NCI-H2081 treated with DMSO at 0.1 percent for 48 hours (cell line): ENCODE results near the gene PPP1R2C.

Experiments used
- DNase-seq: peaks from one replicate; lab custom pipeline; 2025; lab: John Stamatoyannopoulos, UW

PPP1R2C gene

GRCh38 chrX:42778096-42778495, at the start of gene PPP1R2C:
Gene PPP1R2C (minus strand): TSS chrX:42778163. CDS start chrX:42778079, 84 bp downstream.
- no peak for DNase-seq

DNA sequence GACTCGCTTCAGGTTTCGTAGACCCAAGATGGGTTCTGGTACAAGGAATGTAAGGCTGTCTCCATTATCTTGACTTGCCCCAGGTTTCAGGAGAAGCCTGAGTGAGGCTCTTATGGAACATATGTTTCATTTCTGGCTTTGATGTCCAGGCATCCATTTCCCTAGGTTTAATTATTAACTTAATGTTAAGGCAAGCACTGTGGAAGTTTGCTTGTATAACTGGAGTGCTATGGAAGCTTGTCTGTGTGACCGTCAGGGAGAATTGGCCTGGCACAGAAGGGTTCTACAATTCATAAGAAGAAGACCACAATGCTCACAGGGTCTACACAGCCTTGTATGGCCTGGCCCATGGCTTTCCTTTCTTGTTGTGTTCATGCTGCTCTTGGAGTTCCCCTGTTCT, 47.2 kb upstream of the PPP1R2C start:
- DNase-seq = no peak

GRCh38 chrX:42824541-42824940, 46.6 kb upstream of the PPP1R2C start:
- DNase-seq = no peak

DNA sequence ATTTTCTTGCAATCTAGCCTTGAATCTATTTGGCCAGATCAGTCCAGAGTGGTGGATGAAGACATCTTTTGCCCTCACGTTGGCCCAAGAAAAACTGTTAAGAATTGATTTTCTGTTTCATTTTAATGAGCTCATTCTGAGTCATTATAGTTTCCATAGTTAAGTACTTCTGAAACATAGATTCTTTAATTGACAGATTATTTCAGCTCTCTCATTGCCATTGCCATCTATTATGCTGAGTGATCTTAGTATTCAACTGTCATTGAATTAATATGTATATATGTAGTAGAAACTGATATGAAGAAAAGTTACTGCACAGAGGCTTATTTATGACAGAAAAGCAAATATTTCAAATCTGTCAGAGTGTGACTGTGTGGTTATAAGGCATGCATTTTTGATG, 45.5 kb upstream of the PPP1R2C start:
- no peak for DNase-seq

DNA sequence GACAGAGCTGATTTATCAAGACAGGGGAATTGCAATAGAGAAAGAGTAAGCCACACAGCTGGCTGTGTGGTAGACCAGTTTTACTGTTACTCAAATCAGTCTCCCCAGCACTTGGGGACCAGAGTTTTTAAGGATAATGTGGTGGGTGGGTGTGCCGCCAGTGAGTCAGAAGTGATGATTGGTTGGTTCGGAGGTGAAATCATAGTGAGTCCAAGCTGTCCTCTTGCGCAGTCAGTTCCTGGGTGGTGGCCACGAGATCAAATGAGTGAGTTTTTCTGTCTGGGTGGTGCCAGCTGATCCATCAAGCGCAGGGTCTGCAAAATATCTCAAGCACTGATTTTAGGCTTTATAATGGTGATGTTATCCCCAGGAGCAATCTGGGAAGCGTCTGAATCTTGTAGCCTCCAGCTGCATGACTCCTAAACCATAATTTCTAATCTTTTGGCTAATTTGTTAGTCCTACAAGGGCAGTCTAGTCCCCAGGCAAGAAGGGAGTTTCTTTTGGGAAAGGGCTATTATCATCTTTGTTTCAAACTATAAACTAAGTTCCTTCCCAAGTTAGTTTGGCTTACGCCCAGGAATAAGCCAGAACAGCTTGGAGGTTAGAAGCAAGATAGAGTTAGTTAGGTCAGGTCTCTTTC, 44.0 kb upstream of the PPP1R2C start:
- no peak for DNase-seq

DNA sequence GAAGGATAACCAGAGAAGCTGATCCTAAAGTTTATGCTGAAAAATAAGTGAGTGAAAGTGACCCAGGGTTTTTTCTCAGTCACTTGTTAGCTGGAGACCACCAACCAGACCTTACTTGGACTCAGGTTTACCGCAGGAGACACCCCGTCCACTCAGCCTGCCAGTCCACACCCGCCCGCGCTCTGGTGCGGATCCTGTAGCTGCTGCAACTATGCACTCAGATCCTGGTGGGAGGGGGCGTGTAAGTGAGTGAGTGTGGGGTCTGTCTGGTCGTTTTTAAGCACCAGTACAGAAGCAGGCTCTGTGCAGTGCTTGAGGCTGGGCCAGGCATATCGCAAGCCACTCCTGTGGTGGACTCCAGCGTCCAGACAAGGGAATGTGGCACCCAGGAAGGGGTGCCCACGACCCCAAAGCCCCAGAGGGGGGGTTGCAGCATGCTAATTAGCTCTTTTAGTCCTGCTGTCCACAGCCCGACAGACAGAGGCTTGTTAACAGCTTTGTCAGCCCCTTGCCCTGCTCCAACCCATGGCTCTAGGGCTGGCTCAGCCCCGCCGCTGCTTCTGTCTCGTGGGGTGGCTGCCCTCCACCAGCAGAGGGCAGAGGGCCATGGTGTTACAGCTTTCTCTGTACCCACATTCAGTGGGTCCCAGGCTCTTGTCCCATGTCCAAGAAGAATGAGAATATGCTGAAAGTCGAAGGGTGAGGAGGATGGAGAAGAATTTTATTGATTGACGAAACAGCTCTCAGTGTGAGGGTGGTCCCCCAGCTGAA, 40.4 kb upstream of the PPP1R2C start:
- no peak for DNase-seq

- DNase-seq = no peak
Measured at GRCh38 chrX:42809569-42809968, 31.6 kb upstream of the PPP1R2C start.

- DNase-seq = no peak
Measured at GRCh38 chrX:42807393-42807792, 29.4 kb upstream of the PPP1R2C start.

- no peak for DNase-seq
Measured at GRCh38 chrX:42804524-42804923, 26.6 kb upstream of the PPP1R2C start.

- no peak for DNase-seq
Measured at GRCh38 chrX:42803320-42803719, 25.4 kb upstream of the PPP1R2C start.

GRCh38 chrX:42797651-42798269, 19.8 kb upstream of the PPP1R2C start:
- DNase-seq = no peak

GRCh38 chrX:42783451-42783850, 5.5 kb upstream of the PPP1R2C start:
- DNase-seq = no peak

- no peak for DNase-seq
Measured at GRCh38 chrX:42776195-42776594, 1.8 kb downstream of the PPP1R2C start.

- no peak for DNase-seq
Measured at GRCh38 chrX:42772874-42773273, 5.1 kb downstream of the PPP1R2C start.

GRCh38 chrX:42771506-42772335, 6.2 kb downstream of the PPP1R2C start:
- no peak for DNase-seq

DNA sequence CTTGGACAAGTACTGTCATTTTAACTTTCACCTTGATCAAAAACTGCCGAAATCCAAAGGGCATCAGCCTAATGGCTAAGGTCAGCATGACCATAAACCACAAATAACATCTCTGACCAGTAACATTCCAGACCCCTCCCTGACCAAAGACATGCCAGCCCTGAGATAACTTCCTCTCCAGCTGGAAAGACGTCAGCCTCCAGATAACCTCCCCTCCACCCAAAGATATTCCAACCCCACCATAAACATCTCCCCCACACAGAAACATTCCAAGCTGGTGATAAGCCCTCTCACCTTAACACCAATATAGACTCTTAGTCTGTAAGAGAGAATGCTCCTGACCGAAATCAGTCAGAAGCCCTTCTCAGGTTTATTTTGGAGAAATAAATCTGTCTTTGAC, 7.4 kb downstream of the PPP1R2C start:
- no peak for DNase-seq

DNA sequence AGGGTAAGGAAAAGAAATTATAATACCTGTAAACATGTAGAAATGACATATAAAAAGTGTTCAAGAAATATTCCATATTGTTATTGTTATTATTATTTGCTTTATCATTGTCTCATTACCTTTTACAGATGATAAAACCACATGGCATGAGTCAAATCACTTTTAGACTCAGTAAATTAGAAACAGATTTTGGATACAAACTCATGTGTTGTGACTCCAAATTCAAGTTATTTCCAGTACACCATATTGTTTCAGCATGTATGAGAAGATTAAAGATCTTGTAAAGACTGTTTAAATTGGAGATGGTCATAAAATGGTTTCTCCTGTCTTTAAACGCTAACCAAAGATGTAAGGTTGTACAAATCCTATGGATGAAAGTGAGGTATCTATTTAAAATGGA, 18.1 kb downstream of the PPP1R2C start:
- no peak for DNase-seq

DNA sequence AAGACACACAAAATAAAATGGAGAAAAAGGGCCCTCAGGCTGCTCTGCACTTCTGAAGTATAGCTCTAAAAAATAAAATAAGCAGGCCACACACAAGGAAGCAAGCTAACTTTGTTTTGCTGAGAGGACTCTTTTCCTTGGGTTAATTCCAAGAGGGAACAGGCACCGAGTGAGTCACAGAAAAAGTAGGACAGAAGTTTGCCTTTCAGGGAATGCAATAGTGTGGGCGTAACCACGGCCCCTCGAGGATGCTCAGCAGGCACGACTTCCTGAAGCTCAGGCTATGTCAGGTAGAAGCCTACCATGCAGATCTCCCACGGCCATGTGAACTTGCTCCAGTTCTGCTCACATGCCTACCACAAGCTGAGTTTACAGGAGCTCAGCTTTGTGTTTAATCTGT, 22.1 kb downstream of the PPP1R2C start:
- no peak for DNase-seq

DNA sequence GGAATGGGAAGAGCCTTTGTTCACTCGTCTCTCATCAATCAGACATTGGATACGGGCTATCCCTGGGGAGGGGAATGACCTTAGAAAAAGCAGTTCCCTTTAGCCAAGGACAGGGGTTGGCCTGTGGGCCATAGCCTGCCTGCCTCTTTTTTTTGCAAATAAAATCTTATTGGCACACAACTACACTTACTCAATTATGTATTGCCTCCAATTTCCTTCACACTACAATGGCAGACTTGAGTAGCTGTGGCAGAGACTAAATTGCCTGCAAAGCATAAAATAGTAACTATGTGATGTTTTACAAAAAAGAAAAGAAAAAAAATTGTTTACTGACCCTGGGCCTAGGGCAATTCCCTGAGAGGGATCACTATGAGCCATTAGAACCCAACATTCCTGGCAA, 23.4 kb downstream of the PPP1R2C start:
- no peak for DNase-seq

GRCh38 chrX:42754115-42754514, 23.8 kb downstream of the PPP1R2C start:
- DNase-seq = no peak

- DNase-seq = no peak
Measured at GRCh38 chrX:42752730-42753129, 25.2 kb downstream of the PPP1R2C start.

DNA sequence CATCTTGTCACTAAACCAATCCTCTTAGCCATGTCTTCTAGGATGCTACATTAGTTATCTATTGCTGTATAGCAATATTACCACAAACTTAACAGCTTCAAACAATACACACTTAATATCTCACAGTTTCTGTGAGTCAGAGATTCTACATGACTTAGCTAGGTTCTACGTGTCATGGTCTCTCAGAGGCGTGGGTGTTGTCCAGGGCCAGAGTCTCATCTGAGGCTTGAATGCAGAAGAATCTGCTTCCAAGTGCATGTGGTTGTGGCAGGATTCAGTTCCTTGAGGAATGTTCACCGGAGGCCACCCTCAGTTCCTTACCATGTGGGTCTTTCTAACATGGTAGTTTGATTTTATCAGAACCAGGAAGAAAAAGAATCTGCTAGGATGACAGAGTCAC, 26.4 kb downstream of the PPP1R2C start:
- DNase-seq = no peak
